C1 segment of cervical spinal cord (tissue), 14 donors: ENCODE measurements around the gene SBF1.
"Not testable (repeated sequence)": the region's sequence is repeated elsewhere in the genome, so short reads cannot be mapped to it uniquely, and the experiment has no call there.

Source experiments
- DNase-seq, 14 donors: peaks; one replicate each; lab custom pipeline; 2025; lab: John Stamatoyannopoulos, UW

Gene SBF1

GRCh38 chr22:50397371-50398060, 77.3 kb downstream of the SBF1 start:
- DNase-seq: not testable (repeated sequence)

GRCh38 chr22:50396751-50397370, 78.0 kb downstream of the SBF1 start:
- no peak for DNase-seq
